HL-60 (cell line): Measurements from ENCODE around the gene PRRX2.

Experiments
- DNase-seq, 2 experiments: peaks; one replicate each; pipeline ENCODE4 v3.0.0-alpha.2; 2010 to 2020; ENCODE audit warnings: low read depth in 1 of 2, low spot score in 1 of 2
- H3K27ac ChIP-seq: fragments of 250-450 bp; sonication (Bioruptor Pico); replicated peaks from 2 replicates; pipeline ENCODE4 v1.5.1; 2020; ENCODE audit warnings: mild to moderate bottlenecking, moderate library complexity
- H3K27me3 ChIP-seq: fragments of 250-450 bp; sonication (Bioruptor Pico); 2 replicates; pipeline ENCODE4 v1.5.1; 2021; ENCODE audit warnings: mild to moderate bottlenecking, moderate library complexity; ENCODE audit not compliant: insufficient read depth, poor library complexity, severe bottlenecking
- H3K4me3 ChIP-seq: replicated peaks from 2 replicates; pipeline ENCODE4 v1.5.1; 2011; ENCODE audit warnings: mild to moderate bottlenecking, control low read depth, low read length; ENCODE audit not compliant: insufficient read depth
- CTCF ChIP-seq: IDR thresholded peaks from one replicate; pipeline ENCODE4 v1.5.1; 2011; ENCODE audit warnings: low read length, control low read depth, inconsistent platforms; ENCODE audit not compliant: insufficient read depth
- GABPA ChIP-seq: IDR thresholded peaks from 2 replicates; pipeline ENCODE4 v1.6.1; 2012; ENCODE audit warnings: low read depth
- POLR2AphosphoS5 ChIP-seq: IDR thresholded peaks from 2 replicates; pipeline ENCODE4 v1.6.1; 2012; ENCODE audit warnings: low read depth
- SPI1 ChIP-seq: IDR thresholded peaks from 2 replicates; pipeline ENCODE4 v1.6.1; 2012; ENCODE audit warnings: low read depth, mild to moderate bottlenecking, borderline replicate concordance
- TF ChIP-seq, protein P1 (sequence below): IDR thresholded peaks from 2 replicates; pipeline ENCODE4 v1.6.1; 2012; ENCODE audit warnings: low read depth; ENCODE audit not compliant: insufficient replicate concordance

Gene PRRX2

DNA sequence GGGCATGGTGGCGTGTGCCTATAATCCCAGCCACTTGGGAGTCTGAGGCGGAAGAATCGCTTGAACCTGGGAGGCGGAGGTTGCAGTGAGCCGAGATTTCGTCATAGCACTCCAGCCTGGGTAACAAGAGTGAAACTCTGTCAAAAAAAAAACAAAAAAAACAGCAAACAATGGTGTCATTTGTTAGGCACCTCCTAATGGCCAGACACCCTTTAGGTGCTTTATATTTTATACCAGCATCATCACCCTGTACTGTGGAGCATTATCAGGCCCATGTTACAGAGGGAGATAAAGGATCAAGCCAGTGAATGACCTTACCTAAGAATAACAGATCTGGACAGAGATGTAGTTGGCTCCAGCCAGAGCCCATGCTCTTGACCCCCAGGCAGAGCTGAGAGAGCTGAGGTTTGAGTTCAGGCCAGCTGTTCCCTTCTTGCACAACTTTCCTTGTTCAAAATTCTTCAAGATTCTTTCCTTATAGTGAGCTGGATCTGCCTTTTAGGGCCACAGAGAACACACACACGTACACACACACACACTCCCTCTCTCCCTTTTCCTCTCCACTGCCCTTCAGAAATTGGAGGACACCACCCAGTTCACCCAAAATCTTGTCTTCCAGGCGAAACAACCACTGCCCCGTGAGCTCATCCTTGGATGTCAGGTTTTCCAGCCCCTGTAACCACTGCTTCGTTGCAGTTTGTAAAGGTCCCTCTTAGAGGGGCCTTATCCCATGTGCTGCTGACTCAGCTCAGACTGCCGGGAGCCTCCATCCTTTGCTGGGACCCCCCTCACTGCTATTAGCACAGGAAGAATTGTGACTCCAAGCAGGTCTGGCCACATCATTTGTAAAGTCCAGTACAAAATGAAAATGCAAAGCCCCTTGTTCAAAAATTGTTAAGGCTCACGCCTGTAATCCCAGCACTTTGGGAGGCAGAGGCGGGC is 97.8 kb downstream of the PRRX2 start:
- no peak for DNase-seq
- Histone ChIP-seq H3K4me3 (no peak overlapping the region), H3K27me3 (no peaks in the 10 kb centered on the region), H3K27ac (peak overlapping the region; percentile 25)
- no peak for TF ChIP-seq GABPA
- TF ChIP-seq SPI1, result no peak
- TF ChIP-seq, protein P1, sequence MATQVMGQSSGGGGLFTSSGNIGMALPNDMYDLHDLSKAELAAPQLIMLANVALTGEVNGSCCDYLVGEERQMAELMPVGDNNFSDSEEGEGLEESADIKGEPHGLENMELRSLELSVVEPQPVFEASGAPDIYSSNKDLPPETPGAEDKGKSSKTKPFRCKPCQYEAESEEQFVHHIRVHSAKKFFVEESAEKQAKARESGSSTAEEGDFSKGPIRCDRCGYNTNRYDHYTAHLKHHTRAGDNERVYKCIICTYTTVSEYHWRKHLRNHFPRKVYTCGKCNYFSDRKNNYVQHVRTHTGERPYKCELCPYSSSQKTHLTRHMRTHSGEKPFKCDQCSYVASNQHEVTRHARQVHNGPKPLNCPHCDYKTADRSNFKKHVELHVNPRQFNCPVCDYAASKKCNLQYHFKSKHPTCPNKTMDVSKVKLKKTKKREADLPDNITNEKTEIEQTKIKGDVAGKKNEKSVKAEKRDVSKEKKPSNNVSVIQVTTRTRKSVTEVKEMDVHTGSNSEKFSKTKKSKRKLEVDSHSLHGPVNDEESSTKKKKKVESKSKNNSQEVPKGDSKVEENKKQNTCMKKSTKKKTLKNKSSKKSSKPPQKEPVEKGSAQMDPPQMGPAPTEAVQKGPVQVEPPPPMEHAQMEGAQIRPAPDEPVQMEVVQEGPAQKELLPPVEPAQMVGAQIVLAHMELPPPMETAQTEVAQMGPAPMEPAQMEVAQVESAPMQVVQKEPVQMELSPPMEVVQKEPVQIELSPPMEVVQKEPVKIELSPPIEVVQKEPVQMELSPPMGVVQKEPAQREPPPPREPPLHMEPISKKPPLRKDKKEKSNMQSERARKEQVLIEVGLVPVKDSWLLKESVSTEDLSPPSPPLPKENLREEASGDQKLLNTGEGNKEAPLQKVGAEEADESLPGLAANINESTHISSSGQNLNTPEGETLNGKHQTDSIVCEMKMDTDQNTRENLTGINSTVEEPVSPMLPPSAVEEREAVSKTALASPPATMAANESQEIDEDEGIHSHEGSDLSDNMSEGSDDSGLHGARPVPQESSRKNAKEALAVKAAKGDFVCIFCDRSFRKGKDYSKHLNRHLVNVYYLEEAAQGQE, result no peak
- TF ChIP-seq POLR2AphosphoS5, result no peak
- no peak for TF ChIP-seq CTCF

DNA sequence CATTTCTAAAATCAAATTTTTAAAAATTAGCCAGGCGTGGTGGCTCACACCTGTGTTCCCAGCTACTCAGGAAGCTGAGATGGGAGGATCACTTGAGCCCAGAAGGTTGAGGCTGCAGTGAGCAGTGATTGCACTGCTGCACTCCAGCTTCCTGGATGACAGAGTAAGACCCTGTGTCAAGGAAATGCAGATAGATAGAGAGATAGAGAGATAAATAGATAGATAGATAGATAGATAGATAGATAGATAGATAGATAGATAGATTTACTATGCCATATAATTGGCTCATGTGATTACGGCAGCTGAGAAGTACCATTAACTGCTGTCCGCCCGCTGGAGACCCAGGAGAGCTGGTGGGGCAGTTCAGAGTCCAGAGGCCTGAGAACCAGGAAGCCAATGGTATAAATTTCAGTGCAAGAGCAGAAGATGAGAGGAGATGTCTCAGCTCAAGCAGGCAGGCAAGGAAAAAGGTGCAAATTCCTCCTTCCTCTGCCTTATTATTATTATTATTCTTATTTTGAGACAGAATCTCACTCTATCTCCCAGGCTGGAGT is 100.4 kb downstream of the PRRX2 start:
- no peak for DNase-seq
- no peaks in the 10 kb centered on the region for H3K27me3 ChIP-seq
- H3K27ac ChIP-seq, result no peak overlapping the region
- TF ChIP-seq, protein P1, result no peak
- TF ChIP-seq GABPA (no peak), CTCF (no peak), POLR2AphosphoS5 (no peak), SPI1 (no peak)
- no peak overlapping the region for H3K4me3 ChIP-seq

GRCh38 chr9:129768486-129768885 is 103.0 kb downstream of the PRRX2 start:
- no peak for DNase-seq
- no peak for TF ChIP-seq GABPA
- no peak for TF ChIP-seq POLR2AphosphoS5
- no peak for TF ChIP-seq CTCF
- TF ChIP-seq SPI1, result no peak
- TF ChIP-seq, protein P1, result no peak
- no peak overlapping the region for H3K27ac ChIP-seq

More at GRCh38 chr9:129768486-129768885, 103.0 kb downstream of the PRRX2 start:
- no peak overlapping the region for H3K4me3 ChIP-seq
- H3K27me3 ChIP-seq, result no peaks in the 10 kb centered on the region
